Fibroblast of lung (primary cell): ENCODE results near the gene ADI1. TPM values are rescaled to one million over a fixed set of nuclear protein-coding genes. Genes with fewer than 3 reads are reported as not detected.

Experiments used
- DNase-seq, 2 donors: peaks; one replicate each; pipeline versions ENCODE4 v3.0.0 to v3.0.0-alpha.2; 2010; ENCODE audit warnings: low read depth in 2 of 2
- H2AFZ ChIP-seq: 2 replicates; pipeline ENCODE4 v1.5.1; 2012; ENCODE audit warnings: low read length, control low read depth, inconsistent platforms
- H3K27ac ChIP-seq: 2 replicates; pipeline ENCODE4 v1.5.1; 2011; ENCODE audit warnings: low read length, control low read depth; ENCODE audit not compliant: insufficient read depth
- H3K27me3 ChIP-seq: 2 replicates; pipeline ENCODE4 v1.5.1; 2011; ENCODE audit warnings: mild to moderate bottlenecking, low read length; ENCODE audit not compliant: control insufficient read depth, insufficient read depth
- H3K36me3 ChIP-seq: 2 replicates; pipeline ENCODE4 v1.5.1; 2011; ENCODE audit warnings: low read length; ENCODE audit not compliant: control insufficient read depth, insufficient read depth
- H3K4me1 ChIP-seq: 2 replicates; pipeline ENCODE4 v1.5.1; 2011; ENCODE audit warnings: low read length; ENCODE audit not compliant: control insufficient read depth, insufficient read depth; ENCODE audit errors: extremely low read depth
- H3K4me2 ChIP-seq: 2 replicates; pipeline ENCODE4 v1.5.1; 2011; ENCODE audit warnings: low read length, control low read depth; ENCODE audit not compliant: insufficient read depth; ENCODE audit errors: extremely low read depth
- H3K4me3 ChIP-seq, 4 experiments: fragments of 200-600 bp in 1 of 4; sonication (generic) in 1 of 4; replicated peaks in 1 of 4; 2 replicates each; pipeline ENCODE4 v1.5.1; 2011 to 2016; ENCODE audit warnings: low read length in 4 of 4, low read depth in 3 of 4, mild to moderate bottlenecking in 3 of 4, control low read depth in 2 of 4, inconsistent platforms in 1 of 4, mixed read lengths in 1 of 4; ENCODE audit not compliant: insufficient read depth in 1 of 4; ENCODE audit errors: control extremely low read depth in 1 of 4
- H3K79me2 ChIP-seq: 2 replicates; pipeline ENCODE4 v1.5.1; 2012; ENCODE audit warnings: mild to moderate bottlenecking, low read length, inconsistent platforms; ENCODE audit not compliant: control insufficient read depth, insufficient read depth
- H3K9ac ChIP-seq: 2 replicates; pipeline ENCODE4 v1.5.1; 2011; ENCODE audit warnings: mild to moderate bottlenecking, low read length, control low read depth; ENCODE audit not compliant: insufficient read depth
- H3K9me3 ChIP-seq: 2 replicates; pipeline ENCODE4 v1.5.1; 2012; ENCODE audit warnings: low read depth, low read length; ENCODE audit not compliant: control insufficient read depth, insufficient read depth
- H4K20me1 ChIP-seq: 2 replicates; pipeline ENCODE4 v1.5.1; 2011; ENCODE audit warnings: low read length; ENCODE audit not compliant: control insufficient read depth, insufficient read depth; ENCODE audit errors: extremely low read depth
- EZH2 ChIP-seq: IDR thresholded peaks from 2 replicates; pipeline ENCODE4 v1.5.1; 2012; ENCODE audit warnings: low read length, control low read depth, mild to moderate bottlenecking; ENCODE audit errors: missing control alignments
- polyA plus RNA-seq, 2 donors: library from polyadenylated mRNA; depleted of rRNA in 1 of 2; stranded (reverse) in 1 of 2; unstranded in 1 of 2; fragments of >200 nt; gene quantifications; 2 replicates each; pipeline ENCODE4 v1.2.1, GENCODE V29; 2011 to 2012; ENCODE audit warnings: missing spikeins in 1 of 2
- total RNA-seq: library from RNA; depleted of rRNA; stranded (reverse); fragments of >200 nt; gene quantifications from 2 replicates; pipeline ENCODE4 v1.2.1, GENCODE V29; 2014
- TF ChIP-seq, protein P1 (sequence below), 2 donors: IDR thresholded peaks in 1 of 2; conservative IDR thresholded peaks in 1 of 2; 1 replicate in 1 of 2; 2 replicates in 1 of 2; pipeline ENCODE4 v1.5.1; 2011 to 2012; ENCODE audit warnings: low read length in 2 of 2, control low read depth in 1 of 2, inconsistent platforms in 1 of 2, low read depth in 1 of 2, mild to moderate bottlenecking in 1 of 2

ADI1 gene
- total and polyA plus RNA-seq, 2 donors (not counting 1 experiment from before 2014, with no cell fraction given): 41.9 to 69.3 TPM

DNA sequence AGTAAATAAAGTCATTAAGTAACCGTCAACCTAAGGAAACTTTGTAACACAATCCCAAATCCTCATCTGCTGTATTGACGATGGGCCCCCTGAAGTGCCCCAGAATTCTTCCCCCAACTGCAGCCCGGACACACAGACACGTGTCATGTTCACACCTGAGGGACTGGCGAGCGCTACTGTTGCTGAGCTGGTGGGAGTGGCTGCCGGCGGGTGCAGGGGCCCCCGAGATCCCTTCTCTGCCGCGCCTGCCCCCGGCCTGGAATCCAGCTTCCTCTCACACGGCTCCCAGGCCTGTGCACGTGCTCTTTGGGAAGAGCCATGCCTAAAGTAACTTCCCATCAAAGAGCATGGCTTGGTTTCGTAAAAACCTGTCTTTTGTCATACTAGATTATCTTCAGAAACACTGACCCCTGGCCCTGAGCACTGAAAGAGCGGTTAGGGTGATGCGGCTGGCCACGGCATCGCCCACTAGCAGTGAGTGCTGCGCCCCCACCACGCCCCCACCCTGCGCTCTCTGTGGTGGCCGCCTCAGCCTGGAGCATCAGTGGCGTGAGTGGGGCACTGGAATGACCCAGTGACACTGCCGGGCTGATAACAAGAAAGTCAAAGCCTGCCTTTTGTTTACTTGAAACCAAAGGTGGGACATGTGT, 56.0 kb downstream of the ADI1 start:
- Histone ChIP-seq H3K27me3 (no peaks in the 10 kb centered on the region), H3K9me3 (no peaks in the 10 kb centered on the region), H3K4me2 (no peak overlapping the region), H3K36me3 (peaks cover 22% of the 10 kb centered on the region), H2AFZ (no peak overlapping the region), H3K9ac (no peak overlapping the region), H4K20me1 (no peaks in the 10 kb centered on the region), H3K4me1 (peaks cover 12% of the 10 kb centered on the region), H3K4me3 (no peak overlapping the region), H3K79me2 (no peaks in the 10 kb centered on the region), H3K27ac (no peak overlapping the region)
- TF ChIP-seq, protein P1, sequence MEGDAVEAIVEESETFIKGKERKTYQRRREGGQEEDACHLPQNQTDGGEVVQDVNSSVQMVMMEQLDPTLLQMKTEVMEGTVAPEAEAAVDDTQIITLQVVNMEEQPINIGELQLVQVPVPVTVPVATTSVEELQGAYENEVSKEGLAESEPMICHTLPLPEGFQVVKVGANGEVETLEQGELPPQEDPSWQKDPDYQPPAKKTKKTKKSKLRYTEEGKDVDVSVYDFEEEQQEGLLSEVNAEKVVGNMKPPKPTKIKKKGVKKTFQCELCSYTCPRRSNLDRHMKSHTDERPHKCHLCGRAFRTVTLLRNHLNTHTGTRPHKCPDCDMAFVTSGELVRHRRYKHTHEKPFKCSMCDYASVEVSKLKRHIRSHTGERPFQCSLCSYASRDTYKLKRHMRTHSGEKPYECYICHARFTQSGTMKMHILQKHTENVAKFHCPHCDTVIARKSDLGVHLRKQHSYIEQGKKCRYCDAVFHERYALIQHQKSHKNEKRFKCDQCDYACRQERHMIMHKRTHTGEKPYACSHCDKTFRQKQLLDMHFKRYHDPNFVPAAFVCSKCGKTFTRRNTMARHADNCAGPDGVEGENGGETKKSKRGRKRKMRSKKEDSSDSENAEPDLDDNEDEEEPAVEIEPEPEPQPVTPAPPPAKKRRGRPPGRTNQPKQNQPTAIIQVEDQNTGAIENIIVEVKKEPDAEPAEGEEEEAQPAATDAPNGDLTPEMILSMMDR (conservative IDR thresholded peaks at IDR 0.05 in 1 of 2, IDR thresholded peaks at IDR 0.05 in 1 of 2; ENCODE audit: low read depth in 1 of 2, low read length in 2 of 2): no peak
- no peak for TF ChIP-seq EZH2
- DNase-seq: no peak

DNA sequence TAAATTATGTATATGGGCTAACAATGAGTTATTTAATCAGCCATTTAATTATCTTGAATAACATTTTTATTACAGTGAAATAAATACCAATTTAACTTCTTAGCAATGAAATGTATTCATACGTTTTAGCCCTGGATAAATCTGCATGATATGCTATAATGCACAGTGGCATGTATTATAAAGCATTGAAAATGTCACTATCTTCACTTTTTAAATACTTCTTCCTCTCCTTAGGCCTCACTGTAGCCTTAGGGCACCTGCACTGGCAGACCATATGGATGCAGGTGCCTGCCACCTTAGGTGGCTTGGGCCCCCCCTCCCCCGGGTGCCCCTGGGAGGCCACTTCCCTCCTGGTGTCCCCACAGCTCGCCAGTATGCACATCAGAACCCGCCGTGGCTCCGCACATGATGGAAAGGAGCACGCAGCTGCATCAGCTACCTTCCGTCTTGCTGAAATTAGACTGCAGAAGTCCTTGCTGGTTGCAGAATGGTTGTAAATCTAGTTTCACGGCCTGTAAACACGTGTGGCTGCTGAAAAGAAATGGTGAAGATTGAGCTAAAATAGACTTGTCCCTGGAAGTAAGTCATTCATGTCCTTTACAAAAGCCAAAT, 56.7 kb downstream of the ADI1 start:
- Histone ChIP-seq H2AFZ (no peak overlapping the region), H3K9me3 (no peaks in the 10 kb centered on the region), H3K36me3 (peaks cover 18% of the 10 kb centered on the region), H3K4me3 (no peak overlapping the region), H3K4me2 (no peak overlapping the region), H3K9ac (no peak overlapping the region), H3K27ac (no peak overlapping the region), H3K4me1 (peaks cover 12% of the 10 kb centered on the region), H4K20me1 (no peaks in the 10 kb centered on the region), H3K27me3 (no peaks in the 10 kb centered on the region), H3K79me2 (no peaks in the 10 kb centered on the region)
- no peak for DNase-seq
- TF ChIP-seq EZH2: no peak
- TF ChIP-seq, protein P1 (conservative IDR thresholded peaks at IDR 0.05 in 1 of 2, IDR thresholded peaks at IDR 0.05 in 1 of 2; ENCODE audit: low read depth in 1 of 2, low read length in 2 of 2): no peak

DNA sequence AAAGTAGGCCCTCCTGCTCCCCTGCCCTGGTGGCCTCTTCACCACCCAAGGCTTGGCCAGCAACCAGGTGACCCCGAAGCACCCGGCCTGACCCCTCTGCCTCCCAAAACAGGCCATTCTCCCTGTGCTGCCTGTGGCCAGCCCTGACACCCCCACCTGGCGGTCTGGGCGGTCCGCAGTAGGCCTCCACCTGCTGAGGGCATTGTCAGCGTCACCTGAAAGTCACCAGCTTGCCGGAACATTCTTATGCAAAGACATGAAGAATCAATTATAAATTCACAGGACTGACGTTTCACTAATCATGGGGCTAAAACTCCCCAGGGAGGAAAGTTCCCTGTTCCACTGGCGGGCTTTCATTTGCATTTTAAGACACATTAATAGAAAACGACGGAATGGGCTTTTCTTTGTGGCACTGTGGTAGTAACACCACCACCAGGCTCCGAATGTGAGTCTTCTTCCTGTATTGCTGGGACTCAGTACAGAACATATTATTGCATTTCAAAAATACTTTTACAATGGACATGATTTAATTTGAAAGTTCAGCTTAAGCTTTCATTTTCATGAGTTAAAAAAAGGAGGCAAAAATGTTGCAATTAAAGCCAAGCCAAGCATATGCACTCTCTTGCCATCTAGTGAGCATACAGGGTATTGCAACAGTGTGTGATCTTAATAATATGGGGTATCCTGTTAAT, 57.4 kb downstream of the ADI1 start:
- DNase-seq: peak; percentile 30 to 78
- TF ChIP-seq EZH2: no peak
- TF ChIP-seq, protein P1 (conservative IDR thresholded peaks at IDR 0.05 in 1 of 2, IDR thresholded peaks at IDR 0.05 in 1 of 2; ENCODE audit: low read depth in 1 of 2, low read length in 2 of 2): peak; percentile 86 to 97
- Histone ChIP-seq H3K36me3 (peaks cover 15% of the 10 kb centered on the region), H3K79me2 (no peaks in the 10 kb centered on the region), H3K27ac (no peak overlapping the region), H3K4me2 (no peak overlapping the region), H3K9me3 (no peaks in the 10 kb centered on the region), H3K4me1 (peaks cover 12% of the 10 kb centered on the region), H3K27me3 (no peaks in the 10 kb centered on the region), H4K20me1 (no peaks in the 10 kb centered on the region), H3K4me3 (no peak overlapping the region), H3K9ac (no peak overlapping the region), H2AFZ (no peak overlapping the region)
